ENCODE measurements around the gene GDA.
A peak's percentile ranks its signal among the peaks of the same experiment; 100 is the strongest.

GRCh38 chr9:72131206-72131605 lies 18.0 kb upstream of the GDA start:
- TF ChIP-seq NFIC (IDR thresholded peaks at IDR 0.05) (peak; percentile 20; the same call in 1 of the 2 replicates), CEBPB (IDR thresholded peaks at IDR 0.05) (no peak), EP300 (IDR thresholded peaks at IDR 0.05; ENCODE audit: borderline replicate concordance) (peak; percentile 59; the same call in 1 of the 2 replicates), YY1 (IDR thresholded peaks at IDR 0.05; ENCODE audit: low read depth) (no peak)
- TF ChIP-seq, protein P1, sequence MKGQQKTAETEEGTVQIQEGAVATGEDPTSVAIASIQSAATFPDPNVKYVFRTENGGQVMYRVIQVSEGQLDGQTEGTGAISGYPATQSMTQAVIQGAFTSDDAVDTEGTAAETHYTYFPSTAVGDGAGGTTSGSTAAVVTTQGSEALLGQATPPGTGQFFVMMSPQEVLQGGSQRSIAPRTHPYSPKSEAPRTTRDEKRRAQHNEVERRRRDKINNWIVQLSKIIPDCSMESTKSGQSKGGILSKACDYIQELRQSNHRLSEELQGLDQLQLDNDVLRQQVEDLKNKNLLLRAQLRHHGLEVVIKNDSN (IDR thresholded peaks at IDR 0.05) = no peak
